ENCODE data around the gene CADPS2.

DNA sequence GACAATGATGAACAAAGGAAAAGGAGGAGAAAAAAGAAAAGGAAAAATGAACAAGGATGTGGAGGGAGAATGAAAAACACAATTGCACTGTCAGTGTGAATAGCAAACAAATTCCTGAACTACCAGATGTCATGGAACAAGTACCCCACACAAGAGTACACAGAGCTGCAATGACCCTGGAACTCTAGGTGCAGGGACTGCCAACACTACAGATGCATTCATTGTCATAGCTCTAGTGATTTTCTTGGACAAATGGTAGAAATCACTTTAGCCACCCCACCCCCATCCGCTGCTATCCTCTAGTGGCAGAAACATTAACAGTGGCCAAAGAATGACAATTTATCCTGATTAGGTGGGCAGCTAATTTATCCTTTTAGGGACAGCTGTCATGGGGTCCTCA is 190.4 kb downstream of the CADPS2 start:
- no peak for TF ChIP-seq CTCF (IDR thresholded peaks at IDR 0.05; ENCODE audit: insufficient read depth, low read length, poor library complexity, severe bottlenecking)
- TF ChIP-seq EZH2phosphoT487 (conservative IDR thresholded peaks at IDR 0.05; ENCODE audit: low read length): no peak
